ENCODE measurements around the gene HIC2.
"Not testable (repeated sequence)": the region's sequence is repeated elsewhere in the genome, so short reads cannot be mapped to it uniquely, and the experiment has no call there.

Gene HIC2

DNA sequence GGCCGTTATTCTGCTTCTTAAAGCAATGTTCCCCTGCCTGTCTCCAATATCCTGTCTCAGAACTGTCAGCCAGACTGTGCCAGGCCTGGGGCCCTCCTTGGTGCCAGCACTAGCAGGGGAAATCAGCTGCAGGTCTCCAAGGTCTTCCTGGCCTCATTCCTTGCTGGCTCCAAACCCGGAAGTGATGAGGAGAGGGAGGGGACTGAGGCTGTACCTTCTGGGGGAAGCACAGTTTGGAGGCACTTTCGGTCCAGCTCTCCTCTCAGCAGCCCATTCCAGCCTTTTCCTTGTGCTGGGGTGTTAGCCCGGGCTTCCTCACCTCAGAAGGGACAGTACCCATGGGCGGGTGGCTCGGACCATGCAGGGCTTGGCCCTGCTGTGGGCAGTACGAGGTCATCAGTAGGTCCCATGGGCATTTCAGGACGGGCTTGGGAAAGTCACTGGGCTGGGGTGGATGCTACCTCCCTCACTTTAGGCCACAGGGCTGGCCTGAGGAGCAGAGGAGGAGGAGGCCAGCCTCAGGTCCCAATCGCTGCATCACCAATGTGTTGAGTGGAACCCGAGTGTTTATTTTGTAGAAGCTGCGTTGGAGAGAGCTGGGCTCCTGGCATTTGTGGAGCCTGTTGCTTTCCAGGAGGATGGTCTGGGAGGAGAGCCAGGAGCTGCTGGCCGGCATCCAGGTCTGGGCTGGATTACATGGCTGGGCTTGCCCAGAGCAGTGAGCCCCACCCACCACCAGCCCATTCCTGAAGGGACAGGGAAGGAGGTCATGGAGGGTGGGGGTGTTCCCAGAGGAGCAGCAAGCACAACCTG, 19.0 kb downstream of the HIC2 start:
- not testable (repeated sequence) for DNase-seq

GRCh38 chr22:21438013-21438412, 20.8 kb downstream of the HIC2 start:
- not testable (repeated sequence) for DNase-seq

GRCh38 chr22:21440018-21440636, 23.0 kb downstream of the HIC2 start:
- not testable (repeated sequence) for DNase-seq

DNA sequence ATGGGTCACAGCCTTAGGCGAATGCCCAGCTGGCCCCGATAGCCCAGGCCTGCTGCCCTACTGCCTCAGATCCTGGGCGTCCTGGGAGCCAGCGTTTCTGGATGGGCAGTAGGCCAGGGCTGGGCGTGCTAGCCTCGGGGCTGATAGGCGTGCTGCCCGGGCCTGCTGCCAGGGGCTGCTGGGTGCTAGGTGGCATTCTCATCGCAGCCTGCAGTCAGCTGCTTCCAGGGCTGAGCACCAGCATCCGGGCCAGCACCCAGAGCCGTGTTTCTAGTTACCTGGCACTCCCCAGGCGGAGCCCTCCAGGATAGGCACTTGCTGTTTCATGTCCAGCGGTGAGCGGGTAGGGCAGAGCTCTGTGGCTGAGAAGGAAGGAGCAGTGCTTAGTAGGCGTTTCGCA, 23.5 kb downstream of the HIC2 start:
- not testable (repeated sequence) for DNase-seq

DNA sequence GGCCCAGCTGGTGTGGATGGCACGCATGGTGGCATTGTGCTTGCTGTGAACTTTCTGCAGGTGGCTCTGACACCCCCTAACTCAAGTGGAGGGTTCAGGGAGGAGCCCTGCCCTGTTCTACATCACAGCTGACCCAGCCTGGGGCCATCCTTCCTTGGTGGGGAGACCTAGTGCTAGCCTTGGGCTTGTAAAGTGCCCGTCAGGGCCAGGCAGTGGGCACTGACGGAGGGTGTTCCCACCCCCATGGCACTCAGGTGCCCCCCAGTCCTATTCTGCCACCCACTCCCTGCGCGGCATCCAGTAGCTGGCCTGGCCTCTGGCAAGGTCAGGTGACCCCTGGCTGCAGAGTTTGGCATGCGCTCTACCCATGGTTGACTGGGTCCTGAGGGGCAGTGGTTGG, 24.0 kb downstream of the HIC2 start:
- DNase-seq: not testable (repeated sequence)

- not testable (repeated sequence) for DNase-seq
Observed at GRCh38 chr22:21442123-21442522, 25.0 kb downstream of the HIC2 start.

DNA sequence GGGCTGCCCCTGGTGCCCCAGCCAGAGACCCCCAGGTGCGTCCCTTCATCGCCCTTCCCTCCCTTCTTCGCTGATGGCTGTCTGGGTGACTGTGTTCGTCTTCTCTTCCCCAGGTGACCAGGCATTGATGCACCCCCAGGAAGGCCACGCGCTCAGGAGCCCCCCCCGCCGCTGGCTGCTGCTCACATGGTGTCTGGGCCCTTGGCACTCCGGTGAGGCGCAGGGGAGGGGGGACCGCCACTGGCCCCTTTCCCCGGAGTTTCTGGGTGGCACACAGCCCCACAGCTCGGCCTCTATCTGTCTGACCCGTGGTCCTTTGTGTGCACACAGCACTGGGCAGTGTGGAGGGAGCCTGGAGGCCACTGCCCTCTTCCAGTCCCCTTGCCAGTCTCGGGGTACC, 25.5 kb downstream of the HIC2 start:
- not testable (repeated sequence) for DNase-seq

- DNase-seq: no peak
Observed at GRCh38 chr22:21443057-21443734, 26.0 kb downstream of the HIC2 start.

- no peak for DNase-seq
Observed at GRCh38 chr22:21443735-21444421, 26.7 kb downstream of the HIC2 start.

- no peak for DNase-seq
Observed at GRCh38 chr22:21444701-21445436, 27.7 kb downstream of the HIC2 start.

- no peak for DNase-seq
Observed at GRCh38 chr22:21445437-21446127, 28.4 kb downstream of the HIC2 start.

DNA sequence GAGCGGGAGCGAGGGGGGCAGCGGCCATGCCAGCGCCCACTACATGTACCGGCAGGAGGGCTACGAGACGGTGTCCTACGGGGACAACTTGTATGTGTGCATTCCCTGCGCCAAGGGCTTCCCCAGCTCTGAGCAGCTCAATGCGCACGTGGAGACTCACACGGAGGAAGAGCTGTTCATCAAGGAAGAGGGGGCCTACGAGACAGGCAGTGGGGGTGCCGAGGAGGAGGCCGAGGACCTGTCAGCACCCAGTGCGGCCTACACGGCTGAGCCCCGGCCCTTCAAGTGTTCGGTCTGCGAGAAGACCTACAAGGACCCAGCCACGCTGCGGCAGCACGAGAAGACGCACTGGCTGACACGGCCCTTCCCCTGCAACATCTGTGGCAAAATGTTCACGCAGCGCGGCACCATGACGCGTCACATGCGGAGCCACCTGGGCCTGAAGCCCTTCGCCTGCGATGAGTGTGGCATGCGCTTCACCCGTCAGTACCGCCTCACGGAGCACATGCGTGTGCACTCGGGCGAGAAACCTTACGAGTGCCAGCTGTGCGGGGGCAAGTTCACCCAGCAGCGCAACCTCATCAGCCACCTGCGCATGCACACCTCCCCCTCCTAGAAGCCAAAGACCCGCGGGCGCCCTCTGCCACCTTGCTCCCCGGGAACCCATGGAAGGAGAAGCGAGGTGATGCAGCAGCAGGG, 29.1 kb downstream of the HIC2 start:
- DNase-seq: no peak

- DNase-seq: no peak
Observed at GRCh38 chr22:21446827-21447690, 29.9 kb downstream of the HIC2 start.

DNA sequence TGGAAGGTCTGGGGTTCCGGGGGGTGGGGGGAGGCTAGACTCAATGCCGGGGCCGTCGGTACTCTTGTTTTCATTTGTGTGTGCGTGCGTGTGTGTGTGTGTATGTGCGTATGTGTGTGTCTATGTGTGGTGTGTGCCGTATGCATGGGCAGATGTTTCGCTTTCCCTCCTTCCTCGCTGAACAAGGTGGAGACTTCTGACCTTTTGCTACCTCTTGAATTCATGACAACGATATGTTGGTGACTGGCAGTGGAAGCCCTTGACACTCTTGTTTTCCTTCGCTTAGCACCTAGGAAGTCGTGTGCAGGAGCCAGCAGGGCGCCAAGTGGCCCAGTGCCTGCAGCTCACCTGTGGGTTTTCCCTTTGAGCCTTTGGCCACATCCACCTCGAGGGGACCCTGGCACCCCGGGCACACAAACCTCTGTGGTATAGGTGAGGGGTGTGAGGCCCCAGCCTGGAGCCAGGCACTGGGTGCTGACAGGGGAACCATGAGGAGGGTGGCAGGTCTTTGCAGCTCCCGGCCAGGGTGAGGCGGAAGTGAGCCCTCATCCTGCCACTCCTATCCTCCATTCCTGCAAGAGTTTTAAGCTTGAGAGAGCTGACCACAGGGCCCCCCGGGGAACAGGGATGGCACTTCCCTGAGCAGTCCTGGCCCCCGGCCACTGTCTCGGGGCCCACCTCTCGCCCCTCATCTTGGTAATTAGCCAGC, 30.7 kb downstream of the HIC2 start:
- no peak for DNase-seq

DNA sequence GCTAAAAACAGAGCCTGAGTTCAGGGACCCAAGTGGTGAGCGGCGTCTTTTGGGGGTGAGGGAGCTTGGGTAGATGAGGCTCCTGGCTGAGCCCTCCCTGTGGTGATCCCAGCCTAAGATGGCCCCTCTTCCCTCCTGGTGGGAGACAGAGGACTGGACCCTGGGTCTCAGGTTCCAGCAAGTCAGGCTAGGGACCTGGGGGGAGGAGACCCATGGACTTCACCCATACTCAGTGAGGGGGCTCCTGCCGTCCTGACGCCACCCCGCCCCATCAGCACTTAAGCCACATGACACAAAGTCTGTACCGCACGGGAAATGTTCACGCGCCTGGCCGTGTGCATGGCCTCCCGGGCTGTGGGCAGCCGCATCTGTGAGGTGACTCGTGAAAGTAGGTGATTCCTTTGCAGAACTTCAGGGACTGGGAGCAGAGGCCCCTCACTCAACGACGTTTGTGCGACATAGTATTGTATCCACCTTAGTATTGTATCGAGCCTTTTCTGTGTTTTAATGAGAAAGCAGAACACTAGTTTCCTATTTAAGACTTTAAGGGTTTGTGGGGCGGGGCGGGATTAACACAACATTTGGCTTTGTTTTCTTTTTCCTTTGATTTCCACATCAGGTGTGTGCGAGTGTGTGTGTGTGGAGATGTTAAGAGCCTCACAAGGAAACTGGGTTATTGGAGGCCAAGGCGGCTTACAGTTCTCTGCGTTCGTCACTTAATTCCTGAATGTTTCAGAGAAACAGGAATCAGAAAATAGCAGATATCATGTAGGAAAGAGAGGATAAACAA, 31.7 kb downstream of the HIC2 start:
- no peak for DNase-seq

DNA sequence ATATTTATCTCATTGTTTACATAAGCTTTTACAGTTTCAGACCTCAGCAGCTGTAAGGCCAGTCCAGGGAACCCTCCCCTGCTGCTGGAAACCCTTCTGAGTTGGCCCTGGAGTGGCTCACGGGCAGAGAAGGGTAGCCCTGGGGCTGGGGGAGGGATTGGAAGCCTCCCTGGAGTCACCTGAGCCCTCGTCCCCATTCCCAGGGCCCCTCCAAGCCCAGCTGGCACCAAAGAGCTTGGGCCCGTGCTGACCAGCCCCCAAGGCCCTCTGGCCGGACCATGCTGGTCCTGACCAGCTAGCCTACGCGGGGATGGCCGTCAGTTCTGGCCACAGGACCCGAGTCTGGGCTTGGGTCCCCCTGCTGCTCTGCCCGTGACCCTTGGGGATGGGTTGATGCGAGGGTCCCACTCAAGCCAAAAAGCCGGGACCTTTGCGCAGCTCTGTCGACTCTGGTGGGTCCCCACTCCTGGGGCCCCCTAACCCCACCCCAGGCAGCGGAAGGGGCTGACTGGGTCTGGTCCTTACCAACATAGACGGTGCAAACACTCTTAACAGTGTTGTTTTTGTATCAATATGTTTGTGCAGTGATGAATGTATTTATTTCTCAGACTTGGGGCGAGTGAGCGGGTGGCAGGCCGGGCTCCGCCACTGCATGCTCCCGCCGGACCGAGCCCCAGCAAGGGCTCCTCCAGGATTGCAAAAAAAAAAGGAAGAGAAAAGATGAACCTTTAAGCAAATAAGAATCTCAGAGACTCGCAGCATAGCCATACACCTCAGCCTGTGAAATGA, 32.6 kb downstream of the HIC2 start:
- no peak for DNase-seq

DNA sequence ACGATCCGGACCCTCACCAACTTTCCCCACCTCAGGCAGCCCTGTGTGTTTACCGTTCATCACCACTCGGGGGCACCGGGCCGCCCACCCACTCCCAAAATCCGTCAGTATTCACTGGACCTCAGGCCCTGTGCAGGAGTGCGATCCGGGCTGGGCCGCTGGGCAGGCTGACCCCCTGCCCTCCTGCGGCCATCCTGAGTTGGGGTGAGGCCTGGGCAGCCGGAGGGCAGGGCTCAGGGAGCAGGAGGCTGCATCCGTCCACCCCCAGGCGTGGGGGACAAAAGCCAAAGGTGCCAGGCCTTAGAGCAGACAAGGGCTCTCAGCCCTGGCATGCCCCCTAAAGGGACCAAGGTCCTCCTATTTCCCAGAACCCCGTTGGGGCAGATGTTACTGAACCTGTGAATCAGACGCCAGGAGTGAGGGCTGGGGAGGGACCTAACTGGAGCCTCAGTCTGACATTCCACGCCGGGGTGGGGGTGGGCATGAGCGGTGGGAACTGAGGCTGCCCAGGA, 33.2 kb downstream of the HIC2 start:
- DNase-seq: no peak

Data from NCI-H1105 treated with DMSO at 0.1 percent for 48 hours (cell line).